HG03060 (cell line): ENCODE data around the gene HERC5.
A peak's percentile ranks its signal among the peaks of the same experiment; 100 is the strongest.
"Not testable (repeated sequence)": the region's sequence is repeated elsewhere in the genome, so short reads cannot be mapped to it uniquely, and the experiment has no call there.

Experiments used
- ATAC-seq: cut with Tn5 transposase; IDR thresholded peaks from one replicate; pipeline ENCODE4 v1.9.1; 2021; ENCODE audit warnings: low read depth, moderate number of reproducible peaks; ENCODE audit not compliant: unreplicated experiment

HERC5 gene

DNA sequence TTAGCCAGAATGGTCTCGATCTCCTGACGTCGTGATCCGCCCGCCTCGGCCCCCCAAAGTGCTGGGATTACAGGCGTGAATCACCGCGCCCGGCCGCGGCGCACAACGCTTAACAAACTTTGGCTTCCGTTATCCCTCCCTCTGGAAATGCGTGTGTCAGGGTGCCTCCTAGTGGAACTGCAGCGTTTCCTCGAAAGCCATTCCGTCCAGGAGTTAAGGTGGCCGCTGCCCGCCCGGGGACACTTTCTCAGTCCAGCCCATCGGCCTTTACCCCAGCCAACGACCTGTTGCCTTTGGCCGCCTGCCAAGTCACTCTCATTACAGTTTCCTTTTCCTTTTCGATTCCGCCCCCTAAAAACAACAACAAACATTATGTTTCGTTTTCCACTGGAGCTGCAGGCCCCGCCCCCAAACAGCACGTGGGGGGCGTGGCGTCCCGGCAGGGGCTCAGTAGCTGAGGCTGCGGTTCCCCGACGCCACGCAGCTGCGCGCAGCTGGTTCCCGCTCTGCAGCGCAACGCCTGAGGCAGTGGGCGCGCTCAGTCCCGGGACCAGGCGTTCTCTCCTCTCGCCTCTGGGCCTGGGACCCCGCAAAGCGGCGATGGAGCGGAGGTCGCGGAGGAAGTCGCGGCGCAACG lies at the start of gene HERC5:
TSS of gene HERC5 (plus strand) at position 450 of the 637 bp plus-strand sequence. CDS start at position 601, 151 bp downstream.
- peak; percentile 79 for ATAC-seq

DNA sequence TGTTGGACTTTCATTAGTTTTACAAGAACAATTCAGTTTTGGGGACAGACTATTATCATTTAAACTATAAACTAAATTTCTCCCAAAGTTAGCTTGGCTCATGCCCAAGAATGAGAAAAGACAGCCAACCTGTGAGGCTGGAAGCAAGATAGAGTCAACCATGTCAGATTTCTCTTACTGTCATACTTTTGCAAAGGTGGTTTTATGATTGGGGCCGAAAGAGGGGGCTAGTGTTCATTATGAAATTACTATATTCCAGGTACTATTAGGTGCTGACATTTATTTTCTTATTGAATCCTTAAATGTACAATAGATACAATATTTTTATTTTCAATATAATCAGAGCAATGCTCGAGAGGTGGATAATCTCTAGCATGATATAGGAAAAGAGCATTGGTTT lies 47.7 kb upstream of the HERC5 start:
- no peak for ATAC-seq

DNA sequence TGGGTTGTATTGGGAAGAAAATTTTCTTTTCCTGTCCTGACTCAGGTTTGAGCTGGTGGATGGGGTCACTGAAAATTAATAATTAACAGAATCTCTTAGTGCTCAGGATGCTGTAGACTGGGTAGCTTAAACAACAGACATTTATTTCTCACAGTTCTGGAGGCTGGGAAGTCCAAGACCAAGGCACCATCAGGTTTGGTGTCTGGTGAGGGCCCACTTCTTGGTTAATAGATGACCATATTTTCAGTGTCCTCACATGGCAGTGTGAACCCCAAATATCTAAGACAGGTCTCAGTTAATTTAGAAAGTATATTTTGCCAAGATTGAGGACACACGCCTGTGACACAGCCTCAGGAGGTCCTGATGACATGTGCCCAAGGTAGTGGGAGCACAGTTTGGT lies 47.1 kb upstream of the HERC5 start:
- ATAC-seq, result no peak

DNA sequence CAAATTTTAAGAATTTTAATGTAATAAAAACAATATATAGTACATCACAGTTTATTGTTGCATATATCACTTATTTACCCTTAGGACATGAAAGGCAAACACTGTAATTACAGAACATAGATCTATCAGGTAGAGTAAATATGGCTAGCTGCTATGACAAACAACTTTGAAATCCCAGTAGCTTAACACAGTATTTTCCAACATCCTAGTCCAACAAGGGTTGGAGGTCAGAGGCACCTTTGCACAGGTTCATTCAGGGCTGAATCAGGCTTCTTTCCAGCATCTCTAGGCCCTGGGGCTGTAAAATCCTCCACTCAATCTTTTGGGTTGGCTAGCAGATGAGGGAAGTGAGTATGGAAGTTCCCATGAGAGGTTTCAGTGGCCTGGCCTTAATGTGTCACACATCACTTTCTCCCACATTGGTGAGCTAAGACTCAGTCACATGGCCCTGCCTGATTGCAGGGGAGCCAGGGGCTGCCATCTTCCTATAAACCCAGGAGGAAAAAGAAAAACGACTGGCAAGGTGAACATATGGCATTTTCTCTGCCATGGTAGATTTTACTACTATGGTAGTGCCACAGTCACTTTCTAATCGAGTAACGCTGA lies 45.3 kb upstream of the HERC5 start:
- ATAC-seq, result no peak

DNA sequence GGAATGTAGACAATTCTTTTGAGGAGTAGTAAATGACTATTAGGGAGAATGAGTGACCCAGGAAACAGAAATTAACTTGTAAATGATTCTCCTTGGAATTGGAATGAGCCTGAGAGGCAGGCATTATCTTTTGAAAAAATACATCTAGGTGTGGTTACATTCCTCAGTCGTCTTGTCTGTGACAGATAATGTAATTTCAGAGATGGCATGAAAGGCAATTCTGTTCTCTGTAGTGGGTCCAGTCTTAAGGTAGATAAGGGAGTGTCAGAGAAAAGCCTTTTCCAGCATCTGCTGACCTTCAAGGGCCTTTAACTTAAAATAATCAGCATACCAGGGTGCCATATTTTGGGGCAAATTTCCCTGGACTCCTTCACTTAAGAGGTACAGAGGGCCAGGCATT lies 43.1 kb upstream of the HERC5 start:
- no peak for ATAC-seq

DNA sequence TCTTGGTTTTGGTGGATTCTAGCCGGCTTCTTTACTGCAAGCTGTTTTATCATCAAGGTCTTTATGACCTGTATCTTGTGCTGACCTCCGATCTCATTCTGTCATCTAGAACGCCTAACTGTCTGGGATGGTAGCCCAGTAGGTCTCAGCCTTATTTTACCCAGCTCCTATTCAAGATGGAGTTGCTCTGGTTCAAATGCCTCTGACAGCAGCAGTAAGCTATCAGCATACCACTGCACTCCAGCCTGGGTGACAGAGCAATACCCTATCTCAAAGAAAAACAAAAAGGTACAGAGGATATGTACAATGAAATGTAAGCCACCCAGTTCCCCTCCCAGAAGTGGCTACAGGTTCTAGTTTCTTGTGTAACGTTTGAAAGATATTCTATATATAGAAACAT lies 42.2 kb upstream of the HERC5 start:
- ATAC-seq, result no peak

DNA sequence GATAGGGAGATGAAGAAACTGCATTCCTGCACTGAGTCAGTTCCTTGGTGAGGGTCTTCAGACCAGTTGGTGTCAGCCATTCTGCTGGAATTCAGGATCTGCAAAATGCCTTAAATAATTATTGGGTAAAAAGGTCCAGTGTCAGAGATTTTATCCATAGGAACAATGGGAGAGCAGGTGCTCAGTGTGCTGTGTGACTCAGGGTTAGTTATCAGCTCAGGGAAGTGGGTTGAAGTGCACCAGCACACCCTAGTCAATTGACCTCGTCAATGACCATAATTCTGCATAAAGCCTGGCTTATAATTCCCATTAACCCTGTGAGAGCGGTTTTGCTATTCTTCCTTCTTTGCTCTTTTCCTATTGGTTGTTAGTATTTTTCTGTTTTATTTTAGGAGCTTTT lies 40.9 kb upstream of the HERC5 start:
- ATAC-seq, result no peak

DNA sequence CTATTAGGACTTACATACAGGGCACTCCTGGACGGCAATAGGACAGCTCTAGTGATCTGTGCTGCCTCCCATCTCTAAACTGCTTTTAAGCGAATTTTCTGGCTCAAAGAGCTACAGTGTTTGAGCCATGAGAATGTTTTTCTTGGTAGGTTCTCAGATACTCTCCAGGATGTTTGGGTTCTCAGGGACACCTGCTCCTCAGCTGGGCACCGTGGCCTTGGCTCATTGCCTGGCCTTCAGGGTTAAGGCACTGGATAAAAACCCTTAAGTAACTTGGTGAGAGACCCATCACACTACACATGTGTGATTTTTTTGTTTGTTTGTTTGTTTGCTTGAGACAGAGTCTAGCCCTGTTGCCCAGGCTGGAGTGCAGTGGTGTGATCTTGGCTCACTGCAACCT lies 38.5 kb upstream of the HERC5 start:
- no peak for ATAC-seq

DNA sequence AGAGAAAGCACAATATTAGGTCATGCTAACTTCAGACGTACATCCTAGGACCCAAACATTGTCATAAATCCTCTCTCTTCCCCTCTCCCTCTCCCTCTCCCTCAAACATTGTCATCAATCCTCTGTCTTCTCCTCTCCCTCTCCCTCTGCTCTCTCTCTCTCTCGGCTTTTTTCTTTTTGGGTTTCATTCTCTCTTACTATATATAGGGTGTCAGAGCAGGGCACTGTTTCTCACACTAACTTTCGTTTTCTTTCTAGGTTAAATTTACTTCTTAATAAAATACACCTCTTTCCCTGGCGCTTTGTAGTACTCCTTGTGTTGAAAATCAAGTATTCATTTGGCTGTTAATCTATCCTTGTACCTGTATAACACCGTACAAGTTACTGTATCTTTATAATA lies 37.0 kb upstream of the HERC5 start:
- ATAC-seq, result no peak

DNA sequence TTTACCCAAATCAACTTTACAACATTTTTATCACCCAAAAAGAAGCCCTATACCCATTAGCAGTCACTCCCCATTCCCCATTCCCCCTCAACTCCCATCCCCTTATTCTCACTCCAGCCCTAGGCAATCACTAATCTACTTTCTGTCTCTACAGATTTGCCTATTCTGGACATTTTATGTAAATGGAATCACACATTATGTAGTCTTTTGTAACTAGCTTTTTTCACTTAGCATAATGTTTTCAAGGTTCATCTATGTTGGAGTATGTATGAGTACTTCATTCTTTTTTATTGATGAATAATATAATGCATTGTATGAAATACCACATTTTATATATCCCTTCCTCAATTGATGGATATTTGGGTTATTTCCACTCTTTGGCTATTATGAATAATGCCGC lies 36.1 kb upstream of the HERC5 start:
- no peak for ATAC-seq

DNA sequence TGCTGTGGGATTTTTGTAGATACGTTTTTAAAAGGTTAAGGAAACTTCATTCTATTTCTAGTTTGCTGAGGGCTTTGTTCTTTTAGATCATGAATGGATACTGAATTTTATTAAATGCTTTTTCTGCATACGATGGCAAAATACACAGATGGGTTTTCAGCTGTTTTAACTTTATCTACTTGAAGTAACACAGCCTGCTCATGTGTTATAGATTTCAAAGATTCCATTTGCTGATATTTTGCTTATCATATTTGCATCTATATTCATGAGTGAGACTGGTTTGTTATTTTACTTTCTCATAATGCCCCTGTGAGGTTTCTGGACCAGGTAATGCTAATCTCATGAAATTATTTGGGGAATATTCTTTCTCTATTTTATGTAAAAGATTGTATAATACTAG lies 34.5 kb upstream of the HERC5 start:
- no peak for ATAC-seq

DNA sequence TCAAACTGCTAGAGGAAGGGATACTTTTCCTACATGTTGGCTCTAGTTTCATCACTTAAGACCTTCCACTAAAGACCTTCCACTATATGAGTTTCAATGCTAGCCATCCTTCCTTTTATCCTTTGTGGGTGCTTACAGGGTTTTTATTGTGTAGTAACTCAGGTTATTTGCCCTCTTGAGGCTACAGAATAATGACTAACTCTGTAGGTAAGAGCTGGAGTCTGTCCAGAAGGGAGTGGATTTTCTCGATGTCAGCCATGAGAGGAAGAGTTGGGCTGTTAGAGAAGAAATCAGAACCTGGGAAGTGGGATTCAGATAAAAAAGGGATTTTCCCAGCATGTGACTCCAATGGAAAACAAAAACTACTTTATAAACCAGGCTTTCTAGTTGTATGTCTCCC lies 27.5 kb upstream of the HERC5 start:
- no peak for ATAC-seq

DNA sequence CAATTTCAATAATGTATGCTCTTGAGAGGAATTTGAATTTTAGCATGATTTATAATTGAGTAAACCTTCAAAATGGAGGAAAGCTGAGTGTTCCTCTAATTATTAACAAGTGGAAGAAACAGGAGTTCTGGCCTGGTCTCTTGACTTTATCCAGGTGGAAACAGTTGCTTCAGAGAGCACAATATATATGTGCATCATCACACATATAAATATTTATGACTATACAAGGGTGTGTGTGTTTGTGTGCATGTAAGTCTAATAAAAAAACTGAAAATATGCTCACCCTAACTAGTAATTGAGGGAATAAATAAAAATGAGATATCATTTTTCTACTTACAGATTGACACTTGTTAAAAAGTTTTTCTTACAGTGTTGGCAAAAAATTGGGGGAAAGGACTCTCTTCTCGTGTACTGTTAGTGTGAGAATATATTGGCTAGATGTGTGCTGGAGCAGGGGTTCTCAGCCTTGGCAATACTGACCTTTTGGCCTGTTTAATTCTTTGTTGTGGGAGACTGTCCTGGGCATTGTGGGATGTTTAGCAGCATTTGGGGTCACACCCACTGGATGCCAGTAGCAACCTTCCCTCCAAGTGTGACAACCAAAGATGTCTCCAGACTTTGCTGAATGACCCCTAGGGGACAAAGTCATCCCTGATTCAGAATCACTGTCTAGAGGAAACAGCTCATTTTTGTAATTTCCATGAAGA lies 20.8 kb upstream of the HERC5 start:
- no peak for ATAC-seq

DNA sequence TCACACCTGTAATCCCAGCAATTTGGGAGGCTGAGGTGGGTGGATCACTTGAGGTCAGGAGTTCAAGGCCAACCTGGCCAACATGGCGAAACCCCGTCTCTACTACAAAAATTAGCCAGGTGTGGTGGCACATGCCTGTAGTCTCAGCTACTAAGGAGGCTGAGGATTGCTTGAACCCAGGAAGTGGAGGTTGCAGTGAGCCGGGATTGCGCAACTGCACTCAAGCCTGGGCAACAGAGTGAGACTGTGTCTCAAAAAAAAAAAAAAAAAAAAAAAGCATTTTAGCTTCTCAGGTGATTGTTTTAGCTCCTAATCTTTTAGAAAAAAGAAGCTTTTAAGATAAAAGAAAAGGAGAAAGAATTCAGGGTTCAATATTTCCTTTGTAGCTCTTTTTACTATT lies 19.0 kb upstream of the HERC5 start:
- ATAC-seq, result not testable (repeated sequence)

DNA sequence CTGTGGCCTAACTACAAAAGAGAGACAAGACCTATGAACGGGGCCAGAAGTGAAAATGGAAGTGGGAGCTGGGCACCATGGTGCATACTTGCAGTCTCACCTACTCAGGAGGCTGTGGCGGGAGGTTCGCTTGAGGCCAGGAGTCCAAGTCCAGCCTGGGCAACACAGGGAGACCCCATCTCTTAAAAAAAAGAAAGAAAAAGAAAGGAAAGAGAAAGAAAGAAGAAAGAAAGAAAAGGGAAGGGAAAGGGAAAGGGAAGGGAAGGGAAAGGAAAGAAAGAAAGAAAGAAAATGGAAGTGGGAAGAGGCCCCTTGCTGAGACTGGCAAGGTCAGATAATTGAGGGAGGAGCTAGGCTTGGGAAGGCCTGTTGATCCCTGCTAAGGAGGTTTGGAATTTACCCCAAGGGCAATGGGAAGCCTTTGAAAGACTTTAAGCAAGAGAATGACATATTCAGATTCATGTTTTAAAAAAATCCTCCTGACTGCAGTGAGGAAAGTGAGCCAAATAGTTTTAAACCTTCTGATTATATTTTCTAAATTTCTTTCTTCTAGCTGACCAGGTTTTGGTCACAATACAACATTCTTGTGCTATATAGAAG lies 17.7 kb upstream of the HERC5 start:
- ATAC-seq, result no peak

DNA sequence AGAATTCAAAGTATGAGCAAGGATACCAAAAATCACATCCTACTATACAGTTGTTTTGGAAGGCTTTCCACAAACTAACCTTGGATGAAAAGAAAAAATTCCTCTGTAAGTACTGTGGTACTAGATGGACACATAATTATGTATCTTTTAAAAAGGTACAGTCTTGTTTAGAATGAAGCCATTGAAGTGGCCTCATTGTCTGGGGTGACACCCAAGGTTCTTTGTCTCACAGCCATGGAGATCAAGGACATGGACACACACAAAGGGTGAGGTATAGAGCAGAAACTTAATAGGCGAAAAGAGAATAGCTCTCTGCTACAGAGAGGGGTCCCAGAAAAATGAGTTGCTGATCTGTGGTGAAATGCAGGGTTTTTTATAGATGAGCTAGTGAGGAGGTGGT lies 16.8 kb upstream of the HERC5 start:
- ATAC-seq, result no peak

DNA sequence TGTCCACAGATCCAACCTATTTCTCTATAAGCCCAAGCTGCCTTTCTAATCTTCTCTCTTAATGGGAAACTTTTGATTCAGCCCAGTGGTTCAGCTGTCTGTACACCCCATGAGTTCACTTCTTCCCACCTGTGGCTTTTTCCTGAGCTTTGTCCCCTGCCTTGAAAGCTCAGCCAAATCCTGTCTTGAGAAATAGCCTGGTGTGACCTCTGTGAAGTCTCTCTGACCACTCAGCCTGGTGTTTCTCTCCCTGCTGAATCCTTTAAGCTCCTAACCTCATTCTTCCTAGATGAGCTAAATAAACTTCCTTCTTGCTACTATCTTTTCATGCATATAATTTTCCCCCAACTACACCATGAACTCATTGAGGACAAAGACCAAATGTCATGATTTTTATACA lies 15.2 kb upstream of the HERC5 start:
- no peak for ATAC-seq

DNA sequence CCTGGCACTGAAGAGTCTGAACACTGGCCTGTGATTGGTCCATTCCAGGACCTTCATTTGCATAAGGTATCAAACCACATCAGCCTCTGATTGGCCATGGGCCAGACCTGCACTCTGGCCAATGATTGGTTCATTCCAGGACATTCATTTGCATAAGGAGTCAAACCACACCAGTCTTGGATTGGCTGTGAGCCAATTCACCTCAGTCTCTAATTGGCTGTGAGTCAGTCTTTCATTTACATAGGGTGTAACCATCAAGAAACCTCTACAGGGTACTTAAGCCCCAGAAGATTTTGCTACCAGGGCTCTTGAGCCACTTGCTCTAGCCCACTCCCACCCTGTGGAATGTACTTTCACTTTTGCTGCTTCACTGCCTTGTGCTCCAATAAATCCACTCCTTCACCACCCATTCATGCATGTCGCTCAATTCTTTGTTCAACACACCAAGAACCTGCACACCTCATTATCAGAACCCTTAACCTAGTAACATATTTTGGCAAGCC lies 14.2 kb upstream of the HERC5 start:
- no peak for ATAC-seq

DNA sequence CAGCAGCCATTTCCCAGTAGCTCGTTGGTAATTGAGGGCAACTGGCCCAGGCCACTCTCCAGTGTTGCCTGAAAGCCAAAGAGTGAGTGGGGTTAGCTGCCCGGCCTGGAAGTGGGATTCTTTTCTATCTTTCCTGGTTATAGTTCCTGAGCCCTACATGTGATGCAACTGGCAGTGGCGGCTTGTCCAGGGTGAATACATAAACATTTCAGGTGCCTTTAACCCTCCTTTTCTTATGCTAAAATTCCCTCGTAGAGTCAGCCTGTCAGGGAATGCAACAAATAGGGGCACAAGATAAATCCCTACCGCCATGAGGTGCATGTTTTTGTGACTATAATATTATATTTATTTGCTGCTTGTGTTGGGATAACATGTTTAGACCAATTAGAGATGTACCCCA lies 13.4 kb upstream of the HERC5 start:
- no peak for ATAC-seq

DNA sequence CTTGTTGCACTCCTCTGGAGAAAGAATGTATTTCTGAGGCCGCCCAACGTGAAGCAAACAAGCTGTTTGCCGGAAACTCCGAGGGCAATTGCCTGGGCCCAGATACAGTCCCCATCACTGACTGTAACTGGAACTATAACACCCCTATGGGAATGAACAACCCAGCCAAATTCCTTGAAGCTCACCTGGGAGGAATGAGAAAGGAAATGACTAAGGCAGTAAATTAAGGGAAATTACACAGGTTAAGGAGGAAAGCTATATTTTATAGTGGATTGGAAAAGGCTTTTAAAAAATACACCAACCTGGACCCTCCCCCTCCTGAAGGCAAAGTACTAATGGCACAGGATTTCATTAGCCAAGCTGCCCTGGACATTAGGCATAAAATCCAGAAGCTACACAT lies 11.7 kb upstream of the HERC5 start:
- ATAC-seq, result no peak

DNA sequence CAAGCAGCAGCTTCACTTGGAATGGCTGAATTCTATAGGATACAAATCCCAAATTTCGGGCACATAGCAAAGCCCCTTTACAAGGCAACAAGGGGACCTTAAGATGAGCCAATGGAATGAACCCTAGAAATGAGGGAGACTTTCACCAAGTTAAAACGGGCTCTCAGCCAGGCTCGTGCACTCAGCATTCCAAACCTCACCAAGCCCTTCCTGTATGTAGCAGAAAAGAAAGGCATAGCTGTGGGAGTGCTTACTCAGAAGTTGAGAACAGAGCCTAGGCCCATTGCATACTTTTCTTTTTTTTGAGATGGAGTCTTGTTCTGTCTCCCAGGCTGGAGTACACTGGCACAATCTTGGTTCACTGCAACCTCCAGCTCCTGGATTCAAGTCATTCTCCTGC lies 10.8 kb upstream of the HERC5 start:
- ATAC-seq, result no peak
